ENCODE measurements around the gene SHH.
A peak's percentile ranks its signal among the peaks of the same experiment; 100 is the strongest.

DNA sequence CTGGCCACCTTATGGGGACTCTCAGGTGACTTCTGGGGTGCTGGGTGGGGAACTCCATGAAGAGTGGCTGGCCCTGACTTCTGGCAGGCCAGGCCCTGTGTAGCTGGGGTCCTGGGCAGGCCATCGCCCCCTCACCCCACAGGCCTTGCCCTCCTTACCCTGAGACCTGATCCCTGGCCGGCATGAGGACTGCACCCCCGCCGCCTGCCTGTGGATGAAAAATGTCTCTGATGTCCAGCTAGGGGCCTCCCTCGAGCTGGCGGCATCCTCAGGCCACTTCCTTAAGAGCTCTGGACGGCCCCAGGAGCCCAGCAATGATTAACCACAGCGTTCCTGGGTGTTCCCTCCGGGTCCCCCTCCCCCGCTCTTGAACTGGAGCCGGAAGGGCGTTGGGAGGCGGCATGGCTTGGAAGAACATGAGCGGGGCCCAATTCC is 31.8 kb upstream of the SHH start:
- no peak for TF ChIP-seq EZH2phosphoT487 (IDR thresholded peaks at IDR 0.05; ENCODE audit: borderline replicate concordance, low read length)
- TF ChIP-seq, protein P1, sequence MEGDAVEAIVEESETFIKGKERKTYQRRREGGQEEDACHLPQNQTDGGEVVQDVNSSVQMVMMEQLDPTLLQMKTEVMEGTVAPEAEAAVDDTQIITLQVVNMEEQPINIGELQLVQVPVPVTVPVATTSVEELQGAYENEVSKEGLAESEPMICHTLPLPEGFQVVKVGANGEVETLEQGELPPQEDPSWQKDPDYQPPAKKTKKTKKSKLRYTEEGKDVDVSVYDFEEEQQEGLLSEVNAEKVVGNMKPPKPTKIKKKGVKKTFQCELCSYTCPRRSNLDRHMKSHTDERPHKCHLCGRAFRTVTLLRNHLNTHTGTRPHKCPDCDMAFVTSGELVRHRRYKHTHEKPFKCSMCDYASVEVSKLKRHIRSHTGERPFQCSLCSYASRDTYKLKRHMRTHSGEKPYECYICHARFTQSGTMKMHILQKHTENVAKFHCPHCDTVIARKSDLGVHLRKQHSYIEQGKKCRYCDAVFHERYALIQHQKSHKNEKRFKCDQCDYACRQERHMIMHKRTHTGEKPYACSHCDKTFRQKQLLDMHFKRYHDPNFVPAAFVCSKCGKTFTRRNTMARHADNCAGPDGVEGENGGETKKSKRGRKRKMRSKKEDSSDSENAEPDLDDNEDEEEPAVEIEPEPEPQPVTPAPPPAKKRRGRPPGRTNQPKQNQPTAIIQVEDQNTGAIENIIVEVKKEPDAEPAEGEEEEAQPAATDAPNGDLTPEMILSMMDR (conservative IDR thresholded peaks at IDR 0.05; ENCODE audit: low read depth, low read length), result peak; percentile 32; the same call in 1 of the 2 replicates
- TF ChIP-seq EZH2 (IDR thresholded peaks at IDR 0.05; ENCODE audit: low read length, unreplicated experiment), result no peak
